ENCODE results near the gene PRSS22. TPM values are rescaled to one million over a fixed set of nuclear protein-coding genes. Genes with fewer than 3 reads are reported as not detected.

PRSS22 gene
- total RNA-seq, 1 donor from 2014 or later: 22.8 TPM

DNA sequence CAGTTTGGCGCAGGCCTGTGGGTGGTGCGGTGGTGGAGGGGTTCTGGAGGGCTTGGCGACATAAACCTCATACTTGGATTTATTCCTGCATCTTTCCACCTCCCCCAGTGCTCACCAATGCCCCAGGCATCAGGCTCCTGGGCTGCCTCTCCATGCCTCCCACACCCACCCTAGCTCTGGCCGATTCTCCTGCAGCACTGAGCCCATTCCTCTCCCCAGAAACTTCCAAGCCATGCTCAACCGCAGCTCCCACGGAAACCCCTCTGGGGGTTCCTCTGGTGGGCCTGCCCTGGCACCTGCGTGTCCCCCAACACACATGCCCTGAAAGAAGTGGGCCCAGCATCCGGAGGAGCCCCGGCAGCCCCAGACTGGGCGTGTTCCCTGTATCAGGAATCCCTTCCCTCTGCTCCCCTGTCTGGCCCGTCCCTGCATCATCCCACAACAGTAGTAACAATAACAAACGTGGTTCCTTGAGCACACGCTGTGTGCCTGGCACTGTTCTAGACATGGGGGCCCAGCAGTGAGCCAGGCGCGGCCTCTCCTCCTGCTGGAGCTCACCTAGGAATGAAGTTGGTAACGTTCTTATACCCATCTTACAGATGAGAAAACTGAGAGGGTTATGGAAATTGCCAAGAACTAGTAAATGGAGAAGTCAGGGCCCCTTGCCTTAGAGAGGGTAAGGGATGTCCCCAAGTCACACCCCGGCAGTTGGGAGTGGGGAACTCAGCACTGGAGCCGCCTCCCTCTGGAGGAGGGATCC is 38.6 kb downstream of the PRSS22 start:
- no peaks in the 10 kb centered on the region for H3K4me1 Mint-ChIP-seq
- no peak overlapping the region for H3K27ac Mint-ChIP-seq
- H3K4me3 Mint-ChIP-seq: no peak overlapping the region
- TF ChIP-seq, protein P1, sequence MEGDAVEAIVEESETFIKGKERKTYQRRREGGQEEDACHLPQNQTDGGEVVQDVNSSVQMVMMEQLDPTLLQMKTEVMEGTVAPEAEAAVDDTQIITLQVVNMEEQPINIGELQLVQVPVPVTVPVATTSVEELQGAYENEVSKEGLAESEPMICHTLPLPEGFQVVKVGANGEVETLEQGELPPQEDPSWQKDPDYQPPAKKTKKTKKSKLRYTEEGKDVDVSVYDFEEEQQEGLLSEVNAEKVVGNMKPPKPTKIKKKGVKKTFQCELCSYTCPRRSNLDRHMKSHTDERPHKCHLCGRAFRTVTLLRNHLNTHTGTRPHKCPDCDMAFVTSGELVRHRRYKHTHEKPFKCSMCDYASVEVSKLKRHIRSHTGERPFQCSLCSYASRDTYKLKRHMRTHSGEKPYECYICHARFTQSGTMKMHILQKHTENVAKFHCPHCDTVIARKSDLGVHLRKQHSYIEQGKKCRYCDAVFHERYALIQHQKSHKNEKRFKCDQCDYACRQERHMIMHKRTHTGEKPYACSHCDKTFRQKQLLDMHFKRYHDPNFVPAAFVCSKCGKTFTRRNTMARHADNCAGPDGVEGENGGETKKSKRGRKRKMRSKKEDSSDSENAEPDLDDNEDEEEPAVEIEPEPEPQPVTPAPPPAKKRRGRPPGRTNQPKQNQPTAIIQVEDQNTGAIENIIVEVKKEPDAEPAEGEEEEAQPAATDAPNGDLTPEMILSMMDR (IDR thresholded peaks at IDR 0.05; ENCODE audit: unreplicated experiment): no peak
- no peaks in the 10 kb centered on the region for H3K36me3 Mint-ChIP-seq
- no peak for DNase-seq (ENCODE audit: low spot score in 2 of 2, unreplicated experiment in 2 of 2)
- H3K27me3 Mint-ChIP-seq (ENCODE audit: low read depth): peaks cover 14% of the 10 kb centered on the region
- H3K9me3 Mint-ChIP-seq: no peaks in the 10 kb centered on the region

DNA sequence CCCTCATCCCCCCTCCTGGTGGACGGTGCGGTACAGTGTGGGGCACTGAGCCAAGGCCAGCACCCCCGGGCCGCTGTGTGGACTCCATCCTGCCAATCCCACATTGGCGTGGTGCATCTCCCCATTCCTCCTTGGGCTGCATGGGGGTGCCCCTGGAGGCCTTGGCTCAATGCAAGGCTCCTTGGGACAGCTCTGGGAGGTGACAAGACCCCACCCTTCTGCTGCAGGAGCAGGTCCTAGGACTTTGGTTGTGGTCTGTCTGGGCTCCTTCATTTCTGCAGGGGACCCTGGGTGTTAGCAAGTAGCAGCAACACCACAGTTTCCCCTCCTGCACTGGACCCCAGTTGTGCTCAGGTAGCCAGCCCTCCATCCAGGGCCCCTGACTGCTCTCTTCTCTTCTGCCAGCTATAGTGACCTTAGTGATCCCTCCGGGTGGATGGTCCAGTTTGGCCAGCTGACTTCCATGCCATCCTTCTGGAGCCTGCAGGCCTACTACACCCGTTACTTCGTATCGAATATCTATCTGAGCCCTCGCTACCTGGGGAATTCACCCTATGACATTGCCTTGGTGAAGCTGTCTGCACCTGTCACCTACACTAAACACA is 39.6 kb downstream of the PRSS22 start:
- Mint-ChIP-seq H3K27me3 (ENCODE audit: low read depth) (peaks cover 13% of the 10 kb centered on the region), H3K36me3 (no peaks in the 10 kb centered on the region), H3K4me1 (no peaks in the 10 kb centered on the region), H3K4me3 (no peak overlapping the region), H3K9me3 (no peaks in the 10 kb centered on the region), H3K27ac (no peak overlapping the region)
- no peak for DNase-seq (ENCODE audit: low spot score in 2 of 2, unreplicated experiment in 2 of 2)
- TF ChIP-seq, protein P1 (IDR thresholded peaks at IDR 0.05; ENCODE audit: unreplicated experiment): no peak

DNA sequence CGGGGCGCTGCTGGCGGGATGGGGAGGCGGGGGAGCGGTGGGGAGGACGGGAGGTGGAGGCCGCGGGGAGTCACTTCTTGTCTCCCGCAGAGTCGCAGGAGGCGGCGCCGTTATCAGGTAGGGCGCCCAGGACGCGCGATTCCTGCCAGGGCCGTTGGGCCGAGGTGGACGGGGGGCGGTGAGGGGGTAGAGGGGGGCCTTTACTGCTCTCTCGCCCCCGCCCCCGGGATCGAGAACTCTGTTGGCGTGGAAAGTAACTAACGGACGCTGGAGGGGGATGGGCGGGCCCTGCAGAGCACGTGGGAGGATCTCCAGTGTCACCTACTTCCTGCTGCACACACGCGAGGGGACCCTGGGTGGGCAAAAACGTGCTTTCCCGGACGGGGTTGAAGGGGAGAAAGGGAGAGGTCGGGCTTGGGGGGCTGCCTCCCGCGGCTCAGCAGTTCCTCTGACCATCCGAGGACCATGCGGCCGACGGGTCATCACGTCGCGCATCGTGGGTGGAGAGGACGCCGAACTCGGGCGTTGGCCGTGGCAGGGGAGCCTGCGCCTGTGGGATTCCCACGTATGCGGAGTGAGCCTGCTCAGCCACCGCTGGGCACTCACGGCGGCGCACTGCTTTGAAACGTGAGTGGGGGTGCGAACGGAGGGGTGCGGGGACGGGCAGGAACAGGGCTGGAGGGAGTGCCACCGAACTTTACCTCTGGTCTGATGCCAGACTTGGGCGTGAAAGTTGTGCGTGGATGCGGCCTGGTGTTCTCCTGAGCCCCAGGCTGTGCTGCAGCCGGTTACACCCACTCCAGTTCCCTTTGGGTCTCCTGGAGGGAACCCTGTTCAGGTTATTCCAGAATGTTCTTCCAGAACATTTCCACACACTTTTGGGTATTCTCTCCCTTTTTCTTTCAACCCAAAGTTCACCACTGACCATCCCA is 40.4 kb downstream of the PRSS22 start:
- DNase-seq (ENCODE audit: low spot score in 2 of 2, unreplicated experiment in 2 of 2): no peak
- TF ChIP-seq, protein P1 (IDR thresholded peaks at IDR 0.05; ENCODE audit: unreplicated experiment): no peak
- no peak overlapping the region for H3K4me3 Mint-ChIP-seq
- H3K4me1 Mint-ChIP-seq: no peaks in the 10 kb centered on the region
- H3K27ac Mint-ChIP-seq: no peak overlapping the region
- H3K36me3 Mint-ChIP-seq: no peaks in the 10 kb centered on the region
- peaks cover 12% of the 10 kb centered on the region for H3K27me3 Mint-ChIP-seq (ENCODE audit: low read depth)
- no peaks in the 10 kb centered on the region for H3K9me3 Mint-ChIP-seq

- no peak for DNase-seq (ENCODE audit: low spot score in 2 of 2, unreplicated experiment in 2 of 2)
- no peak within 1 kb of the TSS for H3K27ac Mint-ChIP-seq
- peaks cover 13% of the 10 kb centered on the region for H3K27me3 Mint-ChIP-seq (ENCODE audit: low read depth)
- H3K9me3 Mint-ChIP-seq: no peaks in the 10 kb centered on the region
- H3K36me3 Mint-ChIP-seq: no peaks in the 10 kb centered on the region
- no peak within 1 kb of the TSS for H3K4me3 Mint-ChIP-seq
- TF ChIP-seq, protein P1 (IDR thresholded peaks at IDR 0.05; ENCODE audit: unreplicated experiment): no peak
- H3K4me1 Mint-ChIP-seq: no peaks in the 10 kb centered on the region
These were observed 41.1 kb downstream of the PRSS22 start, which contains the start of gene PRSS21 for GRCh38 chr16:2816751-2817339. Gene PRSS21 (plus strand): TSS chr16:2817237. CDS start chr16:2817269, 32 bp downstream.

DNA sequence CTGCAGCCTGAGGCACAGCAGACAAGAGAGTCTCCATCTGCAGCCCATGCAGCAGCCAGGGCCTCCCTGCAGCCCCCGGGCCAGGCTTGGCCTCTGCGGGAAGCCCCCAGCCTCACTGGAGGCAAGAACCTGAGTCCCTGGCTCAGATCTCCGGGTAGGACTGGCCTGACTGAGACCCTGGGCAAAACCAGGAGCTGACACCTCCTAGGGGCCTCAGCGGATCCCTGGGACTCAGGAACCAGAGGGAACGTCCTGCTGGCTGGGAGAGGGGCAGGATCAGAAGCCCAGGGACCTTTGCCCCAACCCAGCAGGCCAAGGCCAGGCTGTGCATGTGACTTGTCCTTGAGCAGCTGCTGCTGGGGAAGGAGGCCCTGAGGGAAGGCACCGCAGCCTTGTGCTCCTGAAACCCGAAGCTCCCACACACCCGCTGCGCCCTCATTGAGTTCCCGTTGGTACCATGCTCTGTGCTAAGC is 42.6 kb downstream of the PRSS22 start:
- DNase-seq (ENCODE audit: low spot score in 2 of 2, unreplicated experiment in 2 of 2): no peak
- TF ChIP-seq, protein P1 (IDR thresholded peaks at IDR 0.05; ENCODE audit: unreplicated experiment): no peak
- Mint-ChIP-seq H3K27ac (no peak overlapping the region), H3K9me3 (no peaks in the 10 kb centered on the region), H3K36me3 (no peaks in the 10 kb centered on the region), H3K27me3 (ENCODE audit: low read depth) (peaks cover 16% of the 10 kb centered on the region), H3K4me1 (no peaks in the 10 kb centered on the region), H3K4me3 (no peak overlapping the region)

Measured in mesothelial cell of epicardium (in vitro differentiated cells).